ENCODE measurements around the gene ADAP1.

DNA sequence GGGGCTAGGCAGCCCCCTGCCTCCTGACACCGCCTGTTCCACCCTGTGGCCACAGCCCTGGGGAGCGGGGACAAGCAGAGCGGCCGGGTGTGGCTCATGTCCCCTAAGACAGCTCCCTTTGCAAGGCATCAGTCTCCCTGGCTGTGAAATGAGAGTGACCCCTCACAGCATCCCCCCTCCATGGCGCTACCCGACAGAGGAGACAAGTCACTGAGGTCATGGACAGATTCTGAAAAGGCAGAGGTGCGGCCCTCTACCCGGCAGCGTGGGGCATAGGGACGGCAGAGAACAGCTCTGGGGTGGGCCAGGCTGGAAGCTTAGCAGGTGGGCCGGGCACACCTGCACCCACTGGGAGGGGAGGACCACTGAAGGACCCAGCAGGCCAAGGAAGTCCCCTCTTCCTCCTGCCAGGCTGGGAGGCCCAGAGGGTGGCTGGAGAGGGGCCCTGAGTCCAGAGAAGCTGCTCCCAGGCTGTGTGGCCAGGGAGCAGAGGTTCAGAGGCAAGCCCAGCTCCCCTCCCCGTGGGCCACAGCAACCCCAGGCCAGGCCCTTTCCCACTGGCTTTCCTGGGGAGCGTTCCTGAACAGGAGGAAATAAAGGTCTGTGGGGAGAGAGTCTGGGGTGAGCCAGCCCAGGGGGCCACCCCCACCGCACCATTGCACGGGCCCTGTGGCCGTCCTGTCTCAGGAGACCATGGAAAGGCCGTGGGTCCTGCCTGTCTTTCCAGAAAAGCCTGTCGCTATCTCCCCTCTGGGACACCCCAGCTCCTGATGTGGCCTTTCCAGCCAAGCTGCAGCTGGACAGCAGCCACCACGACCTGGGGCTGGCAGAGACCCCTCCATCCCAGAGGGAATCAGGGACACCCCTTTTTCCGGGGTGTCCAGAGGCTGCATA is 1.7 kb downstream of the ADAP1 start:
- no peak for TF ChIP-seq EZH2 (IDR thresholded peaks at IDR 0.05; ENCODE audit: borderline replicate concordance, low read length)
- TF ChIP-seq, protein P1, sequence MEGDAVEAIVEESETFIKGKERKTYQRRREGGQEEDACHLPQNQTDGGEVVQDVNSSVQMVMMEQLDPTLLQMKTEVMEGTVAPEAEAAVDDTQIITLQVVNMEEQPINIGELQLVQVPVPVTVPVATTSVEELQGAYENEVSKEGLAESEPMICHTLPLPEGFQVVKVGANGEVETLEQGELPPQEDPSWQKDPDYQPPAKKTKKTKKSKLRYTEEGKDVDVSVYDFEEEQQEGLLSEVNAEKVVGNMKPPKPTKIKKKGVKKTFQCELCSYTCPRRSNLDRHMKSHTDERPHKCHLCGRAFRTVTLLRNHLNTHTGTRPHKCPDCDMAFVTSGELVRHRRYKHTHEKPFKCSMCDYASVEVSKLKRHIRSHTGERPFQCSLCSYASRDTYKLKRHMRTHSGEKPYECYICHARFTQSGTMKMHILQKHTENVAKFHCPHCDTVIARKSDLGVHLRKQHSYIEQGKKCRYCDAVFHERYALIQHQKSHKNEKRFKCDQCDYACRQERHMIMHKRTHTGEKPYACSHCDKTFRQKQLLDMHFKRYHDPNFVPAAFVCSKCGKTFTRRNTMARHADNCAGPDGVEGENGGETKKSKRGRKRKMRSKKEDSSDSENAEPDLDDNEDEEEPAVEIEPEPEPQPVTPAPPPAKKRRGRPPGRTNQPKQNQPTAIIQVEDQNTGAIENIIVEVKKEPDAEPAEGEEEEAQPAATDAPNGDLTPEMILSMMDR (IDR thresholded peaks at IDR 0.05; ENCODE audit: low read length), result no peak
